Left ventricle myocardium inferior (tissue), 1 donor: ENCODE results near the gene TIGD7. TPM values are rescaled to one million over a fixed set of nuclear protein-coding genes. Genes with fewer than 3 reads are reported as not detected.
"Not testable (repeated sequence)": the region's sequence is repeated elsewhere in the genome, so short reads cannot be mapped to it uniquely, and the experiment has no call there.

Experiments used
- DNase-seq: peaks from one replicate; pipeline ENCODE4 v3.0.0-alpha.2; 2020
- H3K27ac ChIP-seq: fragments of 200-600 bp; replicated peaks from 2 replicates; pipeline ENCODE4 v1.8.0; 2021
- H3K27me3 ChIP-seq: fragments of 200-600 bp; 2 replicates; pipeline ENCODE4 v1.8.0; 2021; ENCODE audit warnings: low read depth
- H3K36me3 ChIP-seq: fragments of 200-600 bp; 2 replicates; pipeline ENCODE4 v1.8.0; 2021
- H3K4me1 ChIP-seq: fragments of 200-600 bp; 2 replicates; pipeline ENCODE4 v1.8.0; 2021
- H3K4me3 ChIP-seq: fragments of 200-600 bp; 2 replicates; pipeline ENCODE4 v1.8.0; 2021; ENCODE audit warnings: mild to moderate bottlenecking, moderate library complexity
- H3K9me3 ChIP-seq: fragments of 200-600 bp; replicated peaks from 2 replicates; pipeline ENCODE4 v1.8.0; 2021
- CTCF ChIP-seq: fragments of 200-600 bp; IDR thresholded peaks from 2 replicates; pipeline ENCODE4 v1.8.0; 2021; ENCODE audit warnings: antibody characterized with exemption, mild to moderate bottlenecking, borderline replicate concordance
- intact Hi-C: fragments of 100-400 bp; cut with micrococcal nuclease; formaldehyde crosslinking; loops from one replicate; pipeline ENCODE4 v1.11.0; 2022
- total RNA-seq: library from RNA; stranded (reverse); fragmentation: NEBNext Ultra II Directional; extraction: Animal tissue kit (Norgen Biotek cat#: 25700); gene quantifications from one replicate; pipeline ENCODE4 v1.2.1, GENCODE V29; 2021
- donor health status: DM: no; HTN: yes; CAD: no; lungs with severe emphysema.

TIGD7 gene
- total RNA-seq, 1 donor from 2014 or later: 9.7 TPM

DNA sequence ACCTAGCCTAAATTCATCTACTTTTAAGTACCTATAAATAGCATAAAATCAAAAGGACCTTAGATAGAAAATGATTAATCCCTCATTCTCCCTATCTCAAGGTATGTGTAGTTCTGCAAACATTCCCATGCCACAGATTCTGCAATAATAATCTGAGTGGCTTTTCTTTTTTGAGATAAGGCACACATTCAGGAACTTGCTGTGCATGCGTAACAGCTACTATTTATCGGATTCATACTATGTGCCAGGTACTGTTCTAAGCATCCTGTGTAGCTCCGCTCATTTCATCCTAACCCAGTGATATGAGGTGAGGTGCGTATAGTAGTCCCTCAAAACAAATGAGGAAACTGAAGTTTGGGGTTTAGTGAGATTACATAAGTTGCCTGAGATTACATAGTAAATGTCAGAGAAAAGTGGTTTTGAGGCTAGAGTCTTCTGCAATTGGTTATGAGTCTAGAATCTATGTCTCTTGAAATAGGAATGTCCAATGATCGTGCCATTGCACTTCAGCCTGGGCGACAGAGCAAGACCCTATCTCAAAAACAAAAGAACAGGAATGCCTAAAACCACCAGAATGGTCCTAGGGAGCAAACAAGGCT lies 23.9 kb downstream of the TIGD7 start:
- H3K36me3 ChIP-seq: peaks cover 15% of the 10 kb centered on the region
- no peak overlapping the region for H3K27ac ChIP-seq
- H3K4me3 ChIP-seq: no peak overlapping the region
- intact Hi-C loops: no loop called here
- TF ChIP-seq CTCF: no peak
- peaks cover 18% of the 10 kb centered on the region for H3K9me3 ChIP-seq
- H3K27me3 ChIP-seq: no peaks in the 10 kb centered on the region
- no peak for DNase-seq
- peaks cover 46% of the 10 kb centered on the region for H3K4me1 ChIP-seq

- Histone ChIP-seq H3K36me3 (no peaks in the 10 kb centered on the region), H3K4me3 (no peak overlapping the region), H3K9me3 (peaks cover 42% of the 10 kb centered on the region), H3K27me3 (no peaks in the 10 kb centered on the region), H3K27ac (no peak overlapping the region), H3K4me1 (peaks cover 2% of the 10 kb centered on the region)
- intact Hi-C loops: no loop called here
- TF ChIP-seq CTCF: no peak
- DNase-seq: no peak
Observed at GRCh38 chr16:3276679-3277078, 28.6 kb downstream of the TIGD7 start.

DNA sequence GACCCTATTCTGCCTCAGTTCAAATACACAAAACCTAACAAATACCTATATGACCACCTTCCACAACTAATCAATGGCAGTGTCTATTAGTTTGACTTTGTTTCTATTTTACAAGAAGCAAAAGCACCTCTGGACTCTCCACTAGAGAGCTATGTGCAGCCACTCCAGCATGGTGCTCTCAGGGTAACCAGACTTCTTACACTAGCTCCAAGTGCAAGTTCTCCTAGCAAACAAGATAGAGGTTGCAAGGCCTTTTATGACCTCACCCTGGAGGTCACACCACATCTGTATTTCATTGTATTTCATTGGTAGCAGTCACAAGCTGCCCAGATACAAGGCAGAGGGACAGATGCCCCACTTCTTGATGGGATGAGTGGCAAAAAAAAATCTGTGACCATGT lies 30.3 kb downstream of the TIGD7 start:
- H3K36me3 ChIP-seq: no peaks in the 10 kb centered on the region
- intact Hi-C loops: no loop called here
- H3K27me3 ChIP-seq: no peaks in the 10 kb centered on the region
- no peak overlapping the region for H3K27ac ChIP-seq
- TF ChIP-seq CTCF: no peak
- H3K4me3 ChIP-seq: no peak overlapping the region
- no peak for DNase-seq
- no peaks in the 10 kb centered on the region for H3K4me1 ChIP-seq
- H3K9me3 ChIP-seq: peaks cover 57% of the 10 kb centered on the region

- Histone ChIP-seq H3K4me1 (no peaks in the 10 kb centered on the region), H3K27ac (no peak overlapping the region), H3K9me3 (peaks cover 62% of the 10 kb centered on the region), H3K36me3 (peaks cover under 1% of the 10 kb centered on the region), H3K27me3 (no peaks in the 10 kb centered on the region), H3K4me3 (no peak overlapping the region)
- TF ChIP-seq CTCF: no peak
- intact Hi-C loops: no loop called here
- no peak for DNase-seq
Observed at GRCh38 chr16:3274490-3274889, 30.7 kb downstream of the TIGD7 start.

GRCh38 chr16:3271281-3271680 lies 33.9 kb downstream of the TIGD7 start:
- H3K27ac ChIP-seq, intact Hi-C loops, H3K4me1 ChIP-seq, H3K4me3 ChIP-seq, H3K27me3 ChIP-seq, DNase-seq: not testable (repeated sequence)
- H3K9me3 ChIP-seq: peaks cover 90% of the 10 kb centered on the region
- H3K36me3 ChIP-seq: peaks cover 33% of the 10 kb centered on the region

DNA sequence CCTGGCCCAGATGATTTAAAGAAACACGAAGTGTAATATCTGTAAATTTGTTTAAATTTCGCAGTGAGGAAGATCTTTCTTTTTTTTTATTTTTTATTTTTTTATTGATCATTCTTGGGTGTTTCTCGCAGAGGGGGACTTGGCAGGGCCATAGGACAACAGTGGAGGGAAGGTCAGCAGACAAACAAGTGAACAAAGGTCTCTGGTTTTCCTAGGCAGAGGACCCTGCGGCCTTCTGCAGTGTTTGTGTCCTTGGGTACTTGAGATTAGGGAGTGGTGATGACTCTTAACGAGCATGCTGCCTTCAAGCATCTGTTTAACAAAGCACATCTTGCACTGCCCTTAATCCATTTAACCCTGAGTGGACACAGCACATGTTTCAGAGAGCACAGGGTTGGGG lies 34.5 kb downstream of the TIGD7 start:
- H3K27ac ChIP-seq, DNase-seq, intact Hi-C loops, H3K4me3 ChIP-seq, H3K27me3 ChIP-seq: not testable (repeated sequence)
- peaks cover 38% of the 10 kb centered on the region for H3K36me3 ChIP-seq
- H3K4me1 ChIP-seq: peaks cover 11% of the 10 kb centered on the region
- peaks cover 95% of the 10 kb centered on the region for H3K9me3 ChIP-seq
